Hepatocyte (in vitro differentiated cells): Measurements from ENCODE around the gene NUBP2.

Source experiments
- CTCF ChIP-seq: fragments of 200-600 bp; sonication (generic); IDR thresholded peaks from 2 replicates; pipeline ENCODE4 v1.5.1; 2016; ENCODE audit warnings: antibody characterized with exemption, mild to moderate bottlenecking; ENCODE audit not compliant: poor library complexity
- EZH2phosphoT487 ChIP-seq: fragments of 200-600 bp; sonication (generic); IDR thresholded peaks from one replicate; pipeline ENCODE4 v1.6.1; 2018; ENCODE audit warnings: antibody characterized with exemption, mild to moderate bottlenecking, low read depth, moderate library complexity; ENCODE audit not compliant: unreplicated experiment, severe bottlenecking

- TF ChIP-seq EZH2phosphoT487 (no peak), CTCF (no peak)
These were observed 34.5 kb downstream of the NUBP2 start for GRCh38 chr16:1817276-1817589.
